Renal cortex interstitium (tissue), 11 donors: Measurements from ENCODE around the gene PTHLH. TPM values are rescaled to one million over a fixed set of nuclear protein-coding genes. Genes with fewer than 3 reads are reported as not detected.

Experiments
- DNase-seq, 11 donors: peaks; one replicate each; pipeline ENCODE4 v3.0.0-alpha.2; 2013; ENCODE audit warnings: low read depth in 9 of 11, low spot score in 4 of 11; ENCODE audit errors: extremely low read depth in 1 of 11
- polyA plus RNA-seq, 3 donors: library from polyadenylated mRNA; unstranded; fragments of 120-200 nt; gene quantifications; one replicate each; pipeline ENCODE4 v1.2.1, GENCODE V29; 2013; ENCODE audit not compliant: insufficient read length in 3 of 3

Gene PTHLH
- polyA plus RNA-seq, 3 donors, result 0.81 to 1.2 (median 1.1) TPM

- DNase-seq, result no peak
Observed at GRCh38 chr12:27952510-27952909, 20.0 kb downstream of the PTHLH start.

GRCh38 chr12:27951898-27952297 is 20.6 kb downstream of the PTHLH start:
- DNase-seq, result no peak

GRCh38 chr12:27946421-27946820 is 26.1 kb downstream of the PTHLH start:
- DNase-seq, result no peak

- peak; percentile 28 to 67 (median 53) for DNase-seq
Observed at GRCh38 chr12:27940756-27941402, 31.7 kb downstream of the PTHLH start.

GRCh38 chr12:27940245-27940644 is 32.3 kb downstream of the PTHLH start:
- no peak for DNase-seq

GRCh38 chr12:27937768-27938167 is 34.8 kb downstream of the PTHLH start:
- no peak for DNase-seq

GRCh38 chr12:27936196-27936595 is 36.3 kb downstream of the PTHLH start:
- no peak for DNase-seq

GRCh38 chr12:27934276-27934675 is 38.3 kb downstream of the PTHLH start:
- DNase-seq, result no peak

- DNase-seq, result no peak
Observed at GRCh38 chr12:27931390-27931789, 41.1 kb downstream of the PTHLH start.

- DNase-seq, result no peak
Observed at GRCh38 chr12:27927347-27927746, 45.2 kb downstream of the PTHLH start.

GRCh38 chr12:27924350-27925135 is 48.0 kb downstream of the PTHLH start:
- no peak for DNase-seq

- DNase-seq, result no peak
Observed at GRCh38 chr12:27922531-27923139, 49.9 kb downstream of the PTHLH start.

GRCh38 chr12:27919671-27920235 is 52.8 kb downstream of the PTHLH start:
- no peak for DNase-seq

- no peak for DNase-seq
Observed at GRCh38 chr12:27915536-27915935, 57.0 kb downstream of the PTHLH start.

GRCh38 chr12:27915021-27915420 is 57.5 kb downstream of the PTHLH start:
- no peak for DNase-seq

- DNase-seq, result no peak
Observed at GRCh38 chr12:27913999-27914614, 58.4 kb downstream of the PTHLH start.

GRCh38 chr12:27911397-27911796 is 61.1 kb downstream of the PTHLH start:
- DNase-seq, result no peak
